ENCODE data around the gene TIAM1. TPM values are rescaled to one million over a fixed set of nuclear protein-coding genes. Genes with fewer than 3 reads are reported as not detected.

TIAM1 gene
- total and polyA plus RNA-seq, 2 donors: 25.8 to 30.5 TPM

DNA sequence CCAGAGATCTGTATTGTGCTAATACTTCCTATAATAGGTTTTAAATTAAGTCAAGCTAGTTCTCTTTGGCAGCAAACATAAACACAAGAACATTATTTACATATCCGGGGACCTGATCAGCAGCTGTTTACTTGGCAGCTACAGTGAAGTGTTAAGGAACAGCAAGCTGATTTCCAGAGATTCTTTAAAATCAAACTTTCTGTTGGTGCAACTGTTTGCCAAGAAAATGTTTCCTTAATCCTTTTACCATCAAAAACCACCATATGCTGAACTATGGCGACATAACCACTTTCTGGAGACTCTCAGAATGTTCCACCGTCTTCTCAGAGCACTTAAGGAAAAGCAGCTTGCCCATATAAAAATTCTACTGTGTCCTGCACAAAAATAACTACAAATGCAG, 198.8 kb downstream of the TIAM1 start:
- Histone ChIP-seq H3K27ac (ENCODE audit: low read depth in 1 of 2, low read length in 1 of 2) (no peak overlapping the region), H3K36me3 (ENCODE audit: control insufficient read depth in 2 of 2, insufficient read depth in 2 of 2, low read length in 1 of 2) (peaks cover 10 to 11% of the 10 kb centered on the region in 2 donors), H3K4me3 (ENCODE audit: low read length in 2 of 2) (no peak overlapping the region), H3K9me3 (ENCODE audit: control insufficient read depth in 2 of 2, insufficient read depth in 1 of 2, low read length in 1 of 2) (no peaks in the 10 kb centered on the region), H3K27me3 (ENCODE audit: control insufficient read depth in 2 of 2, insufficient read depth in 1 of 2, low read length in 1 of 2) (no peaks in the 10 kb centered on the region), H3K4me1 (ENCODE audit: control insufficient read depth in 2 of 2, insufficient read depth in 2 of 2, low read length in 2 of 2) (peaks cover 8 to 15% of the 10 kb centered on the region in 2 donors)
- 95% methylated on average over 3 of the region's 3 CpGs for WGBS
- DNase-seq (ENCODE audit: low read depth in 6 of 9, low spot score in 9 of 9): no peak

DNA sequence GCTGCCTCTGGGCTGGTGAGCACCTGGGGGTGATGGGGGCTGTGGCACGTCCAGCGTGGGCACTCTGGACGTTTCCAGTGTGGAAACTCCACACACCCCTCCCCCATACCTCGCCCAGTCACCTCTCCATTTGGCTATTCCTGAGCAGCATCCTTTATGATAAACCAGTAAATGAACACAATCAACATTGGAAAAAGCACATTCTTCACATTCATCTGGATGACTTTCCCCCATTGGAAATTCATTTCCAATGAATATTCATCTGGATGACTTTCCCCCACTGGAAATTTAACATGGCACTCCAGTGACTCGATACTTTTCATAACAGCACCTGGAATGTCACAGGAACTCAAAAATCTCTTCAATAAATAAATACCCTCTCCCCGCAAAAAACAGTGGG, 201.0 kb downstream of the TIAM1 start:
- peaks cover 7 to 15% of the 10 kb centered on the region in 2 donors for H3K4me1 ChIP-seq (ENCODE audit: control insufficient read depth in 2 of 2, insufficient read depth in 2 of 2, low read length in 2 of 2)
- H3K36me3 ChIP-seq (ENCODE audit: control insufficient read depth in 2 of 2, insufficient read depth in 2 of 2, low read length in 1 of 2): peaks cover 11 to 25% of the 10 kb centered on the region in 2 donors
- H3K27ac ChIP-seq (ENCODE audit: low read depth in 1 of 2, low read length in 1 of 2): no peak overlapping the region
- 98% methylated on average over 6 of the region's 6 CpGs for WGBS
- DNase-seq (ENCODE audit: low read depth in 6 of 9, low spot score in 9 of 9): no peak
- no peaks in the 10 kb centered on the region for H3K27me3 ChIP-seq (ENCODE audit: control insufficient read depth in 2 of 2, insufficient read depth in 1 of 2, low read length in 1 of 2)
- H3K9me3 ChIP-seq (ENCODE audit: control insufficient read depth in 2 of 2, insufficient read depth in 1 of 2, low read length in 1 of 2): no peaks in the 10 kb centered on the region
- H3K4me3 ChIP-seq (ENCODE audit: low read length in 2 of 2): no peak overlapping the region

DNA sequence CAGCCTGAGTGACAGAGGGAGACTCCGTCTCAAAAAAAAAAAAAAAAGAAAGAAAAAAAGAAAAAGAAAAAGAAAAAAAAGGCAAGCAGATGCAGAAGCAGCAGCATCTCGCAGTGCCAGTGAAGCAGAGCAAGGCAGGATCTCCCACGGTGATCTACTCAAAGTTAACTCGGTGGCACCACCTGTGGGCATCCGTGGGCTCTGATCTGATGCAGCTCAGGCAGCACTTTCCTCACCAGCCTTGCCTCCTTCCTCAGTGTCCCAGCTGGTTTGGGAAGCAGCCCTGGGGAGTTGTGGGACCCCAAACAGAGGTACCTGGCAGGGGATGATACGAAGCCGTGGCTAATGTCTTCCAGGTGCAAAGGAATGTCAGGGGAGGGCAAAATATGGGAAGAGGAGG, 201.5 kb downstream of the TIAM1 start:
- H3K36me3 ChIP-seq (ENCODE audit: control insufficient read depth in 2 of 2, insufficient read depth in 2 of 2, low read length in 1 of 2): peaks cover 11 to 26% of the 10 kb centered on the region in 2 donors
- WGBS: 65% methylated on average over 7 of the region's 7 CpGs
- peak in 3 of 9 donors; percentile 37 to 72 (median 57) for DNase-seq (ENCODE audit: low read depth in 6 of 9, low spot score in 9 of 9)
- H3K9me3 ChIP-seq (ENCODE audit: control insufficient read depth in 2 of 2, insufficient read depth in 1 of 2, low read length in 1 of 2): no peaks in the 10 kb centered on the region
- H3K4me3 ChIP-seq (ENCODE audit: low read length in 2 of 2): no peak overlapping the region
- no peaks in the 10 kb centered on the region for H3K27me3 ChIP-seq (ENCODE audit: control insufficient read depth in 2 of 2, insufficient read depth in 1 of 2, low read length in 1 of 2)
- H3K27ac ChIP-seq (ENCODE audit: low read depth in 1 of 2, low read length in 1 of 2): no peak overlapping the region
- H3K4me1 ChIP-seq (ENCODE audit: control insufficient read depth in 2 of 2, insufficient read depth in 2 of 2, low read length in 2 of 2): peaks cover 7 to 15% of the 10 kb centered on the region in 2 donors

DNA sequence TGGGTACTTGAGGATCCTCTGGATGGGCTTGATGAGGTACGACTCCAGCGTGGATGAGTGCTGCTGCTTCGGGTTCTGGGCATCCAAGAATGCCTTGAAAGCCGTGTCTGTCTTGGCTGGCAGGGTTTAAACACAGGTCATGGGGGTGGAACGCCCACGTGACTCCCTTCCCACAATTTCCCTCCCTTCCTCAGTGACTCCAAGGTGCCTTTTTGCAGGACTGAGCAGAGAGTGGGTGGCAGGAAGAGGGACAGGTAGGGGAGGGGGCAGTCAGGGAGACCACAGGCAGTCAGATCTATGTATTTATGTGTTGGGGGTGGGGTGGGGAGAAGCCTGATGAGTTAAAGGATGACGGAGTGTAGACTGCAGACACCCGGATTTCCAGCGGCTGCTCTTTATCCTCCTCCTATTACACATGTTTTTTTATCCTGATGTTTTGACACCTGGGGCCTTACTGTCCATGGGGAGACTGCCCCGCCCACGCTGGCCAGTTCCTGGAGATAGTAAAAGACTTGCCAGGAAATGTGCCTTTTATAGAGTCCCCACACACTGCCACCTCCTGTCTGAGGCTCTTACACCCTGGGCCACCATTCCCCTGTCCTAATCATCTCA, 202.6 kb downstream of the TIAM1 start:
- H3K4me3 ChIP-seq (ENCODE audit: low read length in 2 of 2): no peak overlapping the region
- H3K27ac ChIP-seq (ENCODE audit: low read depth in 1 of 2, low read length in 1 of 2): no peak overlapping the region
- H3K9me3 ChIP-seq (ENCODE audit: control insufficient read depth in 2 of 2, insufficient read depth in 1 of 2, low read length in 1 of 2): no peaks in the 10 kb centered on the region
- H3K4me1 ChIP-seq (ENCODE audit: control insufficient read depth in 2 of 2, insufficient read depth in 2 of 2, low read length in 2 of 2): peaks cover 0 to 6% of the 10 kb centered on the region in 2 donors
- no peaks in the 10 kb centered on the region for H3K27me3 ChIP-seq (ENCODE audit: control insufficient read depth in 2 of 2, insufficient read depth in 1 of 2, low read length in 1 of 2)
- 96% methylated on average over 11 of the region's 11 CpGs for WGBS
- peaks cover 15 to 34% of the 10 kb centered on the region in 2 donors for H3K36me3 ChIP-seq (ENCODE audit: control insufficient read depth in 2 of 2, insufficient read depth in 2 of 2, low read length in 1 of 2)
- DNase-seq (ENCODE audit: low read depth in 6 of 9, low spot score in 9 of 9): no peak

DNA sequence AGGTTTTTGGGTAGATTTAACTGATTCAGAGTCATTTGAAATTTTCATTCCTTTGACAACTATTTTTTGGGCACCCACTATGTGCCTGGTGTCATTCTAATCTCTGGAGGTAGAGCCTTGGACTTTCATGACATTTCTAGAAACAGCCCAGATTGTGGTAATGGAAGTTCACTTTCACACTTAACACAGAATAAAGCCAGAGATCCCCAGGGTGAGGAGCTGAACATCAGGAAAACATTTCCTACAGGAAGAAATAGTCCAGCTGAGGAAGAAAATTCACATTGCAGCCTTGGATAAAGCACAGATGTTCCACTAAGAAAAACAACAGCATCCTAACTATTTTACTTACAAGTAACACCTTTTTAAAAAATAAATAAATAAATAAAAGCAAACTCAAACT, 203.4 kb downstream of the TIAM1 start:
- H3K36me3 ChIP-seq (ENCODE audit: control insufficient read depth in 2 of 2, insufficient read depth in 2 of 2, low read length in 1 of 2): peaks cover 17 to 37% of the 10 kb centered on the region in 2 donors
- peaks cover 0 to 1% of the 10 kb centered on the region in 2 donors for H3K27me3 ChIP-seq (ENCODE audit: control insufficient read depth in 2 of 2, insufficient read depth in 1 of 2, low read length in 1 of 2)
- H3K4me1 ChIP-seq (ENCODE audit: control insufficient read depth in 2 of 2, insufficient read depth in 2 of 2, low read length in 2 of 2): peaks cover 0 to 6% of the 10 kb centered on the region in 2 donors
- H3K27ac ChIP-seq (ENCODE audit: low read depth in 1 of 2, low read length in 1 of 2): no peak overlapping the region
- no peak overlapping the region for H3K4me3 ChIP-seq (ENCODE audit: low read length in 2 of 2)
- no peak for DNase-seq (ENCODE audit: low read depth in 6 of 9, low spot score in 9 of 9)
- H3K9me3 ChIP-seq (ENCODE audit: control insufficient read depth in 2 of 2, insufficient read depth in 1 of 2, low read length in 1 of 2): no peaks in the 10 kb centered on the region

DNA sequence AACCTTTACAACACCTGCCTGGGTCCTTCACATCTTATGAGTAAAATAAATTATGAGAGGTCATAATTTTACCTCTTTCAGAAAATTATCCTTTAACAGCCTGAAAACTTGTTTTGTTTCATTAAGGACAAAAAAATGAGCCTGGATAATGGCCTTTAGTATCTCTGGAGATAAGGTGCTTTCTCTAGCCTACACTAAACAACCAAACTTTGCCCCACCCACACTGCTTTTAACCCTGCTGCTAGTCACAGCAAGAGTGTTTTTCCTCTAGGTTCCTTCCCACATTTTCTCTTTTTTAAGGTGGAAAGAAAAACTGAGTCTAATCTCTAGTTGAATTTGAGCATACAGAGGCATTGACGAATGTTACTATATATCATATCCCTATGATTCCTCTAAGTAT, 204.0 kb downstream of the TIAM1 start:
- Histone ChIP-seq H3K36me3 (ENCODE audit: control insufficient read depth in 2 of 2, insufficient read depth in 2 of 2, low read length in 1 of 2) (peaks cover 17 to 43% of the 10 kb centered on the region in 2 donors), H3K9me3 (ENCODE audit: control insufficient read depth in 2 of 2, insufficient read depth in 1 of 2, low read length in 1 of 2) (no peaks in the 10 kb centered on the region), H3K4me3 (ENCODE audit: low read length in 2 of 2) (no peak overlapping the region), H3K4me1 (ENCODE audit: control insufficient read depth in 2 of 2, insufficient read depth in 2 of 2, low read length in 2 of 2) (peaks cover 0 to 6% of the 10 kb centered on the region in 2 donors), H3K27ac (ENCODE audit: low read depth in 1 of 2, low read length in 1 of 2) (no peak overlapping the region), H3K27me3 (ENCODE audit: control insufficient read depth in 2 of 2, insufficient read depth in 1 of 2, low read length in 1 of 2) (peaks cover 0 to 3% of the 10 kb centered on the region in 2 donors)
- no peak for DNase-seq (ENCODE audit: low read depth in 6 of 9, low spot score in 9 of 9)
- WGBS: 100% methylated on average over 1 of the region's 1 CpG

DNA sequence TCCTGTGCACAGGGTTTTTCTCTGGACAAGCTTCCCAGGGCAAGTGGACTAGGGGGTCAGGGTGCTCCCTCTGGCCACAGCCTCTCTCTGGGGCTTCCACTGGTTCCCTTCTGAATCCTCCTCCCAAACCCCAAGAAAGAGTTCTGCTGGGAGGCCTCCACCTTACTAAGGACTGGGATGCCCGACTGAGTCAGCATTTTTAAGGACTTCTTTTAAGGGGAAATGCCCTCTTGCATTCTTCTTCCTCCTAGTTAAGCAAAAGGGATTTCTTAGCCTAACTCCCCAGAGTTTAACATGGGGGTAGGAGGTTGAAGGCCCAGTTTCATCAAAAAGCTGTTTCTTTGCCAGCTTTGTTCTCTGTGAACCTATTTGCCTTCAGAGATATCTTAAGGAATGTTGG, 206.1 kb downstream of the TIAM1 start:
- Histone ChIP-seq H3K4me1 (ENCODE audit: control insufficient read depth in 2 of 2, insufficient read depth in 2 of 2, low read length in 2 of 2) (peaks cover 10 to 21% of the 10 kb centered on the region in 2 donors), H3K27ac (ENCODE audit: low read depth in 1 of 2, low read length in 1 of 2) (no peak overlapping the region), H3K4me3 (ENCODE audit: low read length in 2 of 2) (no peak overlapping the region), H3K27me3 (ENCODE audit: control insufficient read depth in 2 of 2, insufficient read depth in 1 of 2, low read length in 1 of 2) (peaks cover 0 to 3% of the 10 kb centered on the region in 2 donors), H3K36me3 (ENCODE audit: control insufficient read depth in 2 of 2, insufficient read depth in 2 of 2, low read length in 1 of 2) (peaks cover 16 to 43% of the 10 kb centered on the region in 2 donors), H3K9me3 (ENCODE audit: control insufficient read depth in 2 of 2, insufficient read depth in 1 of 2, low read length in 1 of 2) (no peaks in the 10 kb centered on the region)
- 47% methylated on average over 1 of the region's 1 CpG for WGBS
- DNase-seq (ENCODE audit: low read depth in 6 of 9, low spot score in 9 of 9): no peak

DNA sequence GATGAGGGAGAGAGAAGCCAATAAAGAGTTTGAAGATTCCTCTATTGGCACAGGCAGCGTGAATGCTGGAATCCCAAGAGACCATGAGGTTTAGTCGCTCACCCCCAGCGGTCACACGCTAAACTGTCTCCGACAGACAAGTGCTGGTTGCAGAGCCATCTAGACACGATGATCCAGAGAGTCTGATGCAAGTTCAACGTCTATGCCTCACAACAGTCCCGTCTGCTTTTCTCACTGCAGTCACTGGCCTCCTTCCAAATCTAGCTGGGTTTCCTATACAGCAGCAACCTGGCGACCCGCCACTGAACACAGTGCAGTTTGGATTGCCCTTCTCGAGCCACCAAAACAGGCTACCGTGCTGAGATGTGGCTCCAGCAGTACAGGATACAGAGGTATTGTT, 207.2 kb downstream of the TIAM1 start:
- H3K36me3 ChIP-seq (ENCODE audit: control insufficient read depth in 2 of 2, insufficient read depth in 2 of 2, low read length in 1 of 2): peaks cover 19 to 43% of the 10 kb centered on the region in 2 donors
- WGBS: 85% methylated on average over 12 of the region's 12 CpGs

DNA sequence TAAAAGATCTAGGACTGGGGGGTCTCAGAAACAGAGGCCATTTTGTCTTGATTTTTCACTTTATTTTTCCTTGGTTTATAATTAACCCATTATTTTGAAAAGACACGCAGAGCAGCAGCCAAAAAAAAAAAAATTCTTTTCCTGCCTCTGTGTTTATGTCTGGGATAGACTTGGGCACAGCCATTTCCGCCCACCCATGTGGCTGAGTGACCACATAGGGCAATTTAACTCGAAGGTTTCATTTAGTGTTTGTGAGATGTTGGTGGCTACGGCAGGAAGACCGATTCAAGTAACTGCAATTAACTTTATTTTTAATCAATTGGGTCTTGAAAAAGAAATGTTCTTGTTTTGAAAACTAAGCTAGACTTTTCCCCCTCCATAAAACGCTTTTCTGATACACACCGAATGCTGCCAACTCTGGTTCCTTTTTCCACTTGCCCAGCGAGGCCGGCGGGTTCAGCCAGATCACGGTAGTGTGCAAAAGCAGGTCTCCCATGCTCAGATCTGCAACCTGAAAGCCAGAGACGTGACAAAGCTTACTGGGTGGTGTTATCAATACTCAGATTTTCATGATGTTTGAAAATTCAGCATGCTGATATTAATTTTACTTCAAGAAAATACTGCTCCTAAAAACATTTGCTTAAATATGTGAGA, 208.4 kb downstream of the TIAM1 start:
- H3K4me3 ChIP-seq (ENCODE audit: low read length in 2 of 2): no peak overlapping the region
- peaks cover 26 to 31% of the 10 kb centered on the region in 2 donors for H3K4me1 ChIP-seq (ENCODE audit: control insufficient read depth in 2 of 2, insufficient read depth in 2 of 2, low read length in 2 of 2)
- no peaks in the 10 kb centered on the region for H3K9me3 ChIP-seq (ENCODE audit: control insufficient read depth in 2 of 2, insufficient read depth in 1 of 2, low read length in 1 of 2)
- peaks cover 14 to 37% of the 10 kb centered on the region in 2 donors for H3K36me3 ChIP-seq (ENCODE audit: control insufficient read depth in 2 of 2, insufficient read depth in 2 of 2, low read length in 1 of 2)
- peaks cover 0 to 3% of the 10 kb centered on the region in 2 donors for H3K27me3 ChIP-seq (ENCODE audit: control insufficient read depth in 2 of 2, insufficient read depth in 1 of 2, low read length in 1 of 2)
- no peak overlapping the region for H3K27ac ChIP-seq (ENCODE audit: low read depth in 1 of 2, low read length in 1 of 2)
- no peak for DNase-seq (ENCODE audit: low read depth in 6 of 9, low spot score in 9 of 9)
- 96% methylated on average over 12 of the region's 12 CpGs for WGBS

More for the DNA sequence above, 207.2 kb downstream of the TIAM1 start:
- Histone ChIP-seq H3K4me1 (ENCODE audit: control insufficient read depth in 2 of 2, insufficient read depth in 2 of 2, low read length in 2 of 2) (peaks cover 20 to 29% of the 10 kb centered on the region in 2 donors), H3K27ac (ENCODE audit: low read depth in 1 of 2, low read length in 1 of 2) (no peak overlapping the region), H3K9me3 (ENCODE audit: control insufficient read depth in 2 of 2, insufficient read depth in 1 of 2, low read length in 1 of 2) (no peaks in the 10 kb centered on the region), H3K27me3 (ENCODE audit: control insufficient read depth in 2 of 2, insufficient read depth in 1 of 2, low read length in 1 of 2) (peaks cover 0 to 3% of the 10 kb centered on the region in 2 donors), H3K4me3 (ENCODE audit: low read length in 2 of 2) (no peak overlapping the region)
- DNase-seq (ENCODE audit: low read depth in 6 of 9, low spot score in 9 of 9): no peak

Measured in thymus (tissue), 11 donors.